Kidney glomerular epithelial cell (primary cell): ENCODE measurements around the gene DNAH1.

Source experiments
- DNase-seq: peaks from one replicate; lab custom pipeline; 2025; lab: John Stamatoyannopoulos, UW

The DNAH1 gene

GRCh38 chr3:52357151-52358080, 41.3 kb downstream of the DNAH1 start:
- no peak for DNase-seq

DNA sequence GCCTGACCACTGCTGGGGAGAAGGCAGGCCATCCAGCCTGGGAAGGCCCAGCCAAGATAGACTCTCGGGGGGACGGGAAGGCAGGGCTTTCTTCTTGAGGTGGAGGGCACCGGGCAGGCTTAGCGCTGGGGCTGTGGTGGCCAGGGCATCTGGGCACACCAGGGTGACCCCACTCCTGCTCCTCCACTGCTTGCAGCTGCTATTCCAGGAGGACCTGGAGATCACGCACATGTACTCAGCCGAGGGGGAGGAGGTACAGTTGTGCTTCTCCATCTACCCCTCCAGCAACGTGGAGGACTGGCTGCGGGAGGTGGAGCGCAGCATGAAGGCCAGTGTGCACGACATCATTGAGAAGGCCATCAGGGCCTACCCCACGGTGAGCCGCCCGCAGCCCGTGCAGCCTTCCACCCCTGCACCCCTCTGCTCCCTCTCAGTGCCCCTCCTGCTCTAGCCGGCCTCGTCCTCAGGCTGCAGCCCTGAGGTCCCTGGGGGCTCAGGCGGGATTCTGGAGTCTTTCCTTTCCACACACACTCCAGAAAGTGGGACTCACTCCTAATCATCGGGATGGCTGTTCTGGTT, 42.3 kb downstream of the DNAH1 start:
- DNase-seq = no peak

GRCh38 chr3:52359116-52359855, 43.2 kb downstream of the DNAH1 start:
- no peak for DNase-seq

DNA sequence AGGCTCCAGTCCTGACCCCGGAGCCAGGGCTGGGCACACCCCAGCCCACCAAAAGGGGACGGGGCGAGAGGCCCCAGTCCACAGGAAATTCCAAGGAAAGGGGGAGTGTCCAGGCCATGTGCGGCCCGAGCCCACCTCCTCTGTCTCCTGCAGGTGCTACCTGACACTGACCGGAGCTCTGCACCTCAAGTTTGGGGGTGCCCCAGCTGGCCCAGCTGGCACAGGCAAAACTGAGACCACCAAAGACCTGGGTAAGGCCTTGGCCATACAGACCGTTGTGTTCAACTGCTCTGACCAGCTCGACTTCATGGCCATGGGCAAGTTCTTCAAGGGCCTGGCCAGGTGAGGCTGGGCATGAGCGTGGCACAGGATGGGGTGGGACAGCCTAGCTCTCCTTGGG, 44.9 kb downstream of the DNAH1 start:
- no peak for DNase-seq

- DNase-seq = no peak
These were observed 45.3 kb downstream of the DNAH1 start for GRCh38 chr3:52361454-52361853.

DNA sequence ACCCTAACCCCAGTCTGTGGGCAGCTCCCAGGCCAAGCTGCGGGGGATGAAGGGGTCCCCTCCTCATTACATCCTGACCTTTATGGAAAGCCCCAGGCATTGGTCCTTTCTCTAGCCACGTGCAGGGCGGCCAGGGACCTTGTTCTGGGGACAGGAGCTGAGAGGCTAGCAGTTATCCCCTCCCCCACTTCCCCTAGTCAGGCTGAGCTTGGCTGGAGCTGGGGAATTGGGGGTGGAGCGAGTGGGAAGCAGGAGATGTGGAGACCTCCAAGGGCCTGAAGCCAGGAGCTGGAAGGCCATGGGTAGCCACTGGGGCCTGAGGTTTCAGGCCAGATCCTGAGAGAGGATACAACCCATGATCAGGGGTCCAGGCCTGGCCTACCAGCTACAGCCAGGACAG, 45.8 kb downstream of the DNAH1 start:
- no peak for DNase-seq

DNA sequence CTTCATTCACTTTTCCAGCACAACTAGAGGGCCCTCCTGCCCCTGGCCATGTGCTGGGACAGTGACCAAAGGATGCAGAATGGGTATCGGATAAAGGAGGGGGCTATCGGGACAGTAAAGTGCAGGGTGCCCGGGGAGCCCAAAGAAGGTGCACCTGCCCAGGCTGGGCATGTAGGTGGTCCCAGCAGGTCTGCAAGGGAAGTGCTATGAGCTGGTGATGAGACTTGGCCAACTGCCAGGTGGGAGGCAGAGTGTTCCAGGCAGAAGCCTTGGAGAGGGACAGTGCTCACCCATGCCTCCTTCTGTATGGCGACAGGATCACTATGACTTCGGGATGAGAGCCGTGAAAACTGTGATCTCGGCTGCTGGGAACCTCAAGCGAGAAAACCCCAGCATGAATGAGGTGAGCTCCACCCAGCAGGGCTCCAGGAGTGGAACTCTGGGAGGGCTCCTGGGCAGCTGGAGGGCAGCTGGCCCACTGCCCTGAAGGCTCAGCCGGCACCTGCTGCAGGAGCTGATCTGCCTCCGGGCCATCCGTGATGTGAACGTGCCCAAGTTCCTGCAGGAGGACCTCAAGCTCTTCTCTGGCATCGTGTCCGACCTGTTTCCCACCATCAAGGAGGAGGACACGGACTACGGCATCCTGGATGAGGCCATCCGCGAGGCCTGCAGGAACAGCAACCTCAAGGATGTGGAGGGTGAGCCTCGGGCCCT, 48.4 kb downstream of the DNAH1 start:
- no peak for DNase-seq

- DNase-seq = no peak
These were observed 50.4 kb downstream of the DNAH1 start for GRCh38 chr3:52366527-52366926.

DNA sequence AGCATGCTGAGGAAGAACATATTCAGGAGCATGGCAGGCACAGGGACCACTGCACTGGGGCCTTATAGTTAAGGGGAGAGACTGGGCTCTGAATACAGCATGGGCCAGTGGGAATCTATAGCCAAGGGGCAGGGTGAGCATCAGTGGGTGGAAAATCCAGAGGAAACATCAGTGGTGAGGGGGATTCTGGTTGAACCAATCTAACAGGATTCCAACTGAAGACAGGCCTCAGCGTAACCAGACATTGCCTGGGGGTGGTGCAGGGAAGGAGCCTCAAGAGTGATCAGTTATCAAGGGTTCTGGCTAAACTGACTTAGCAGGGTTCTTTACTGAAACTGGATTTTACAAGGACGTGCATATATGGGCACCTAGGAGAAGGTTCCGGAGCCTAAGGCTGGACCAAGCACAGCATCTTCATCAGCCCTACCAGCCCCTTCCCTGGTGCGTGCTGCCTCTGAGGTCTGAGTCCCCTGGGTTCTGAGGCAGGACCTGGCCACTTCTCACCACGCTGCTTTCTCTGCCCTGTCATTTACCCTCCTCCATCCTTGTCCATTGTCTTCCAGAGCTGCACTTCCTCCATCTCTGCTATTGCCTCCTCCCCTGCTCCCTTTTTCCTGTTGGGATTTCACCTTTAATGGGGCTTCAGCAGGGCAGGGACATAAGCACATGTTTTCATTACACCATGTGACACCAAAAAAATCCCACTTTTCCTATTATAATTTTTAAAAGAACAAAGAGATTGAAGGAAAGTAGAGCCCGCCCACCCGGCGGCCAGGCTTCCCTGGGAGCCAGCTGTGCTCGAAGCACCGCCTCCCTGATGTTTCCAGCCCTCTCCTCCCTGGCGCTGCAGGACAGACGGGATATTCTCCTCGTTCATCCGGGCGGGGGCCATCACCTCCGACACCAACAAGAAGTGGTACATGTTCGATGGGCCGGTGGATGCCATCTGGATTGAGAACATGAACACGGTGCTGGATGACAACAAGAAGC, 52.1 kb downstream of the DNAH1 start:
- no peak for DNase-seq

GRCh38 chr3:52370531-52370930, 54.4 kb downstream of the DNAH1 start:
- DNase-seq = no peak

DNA sequence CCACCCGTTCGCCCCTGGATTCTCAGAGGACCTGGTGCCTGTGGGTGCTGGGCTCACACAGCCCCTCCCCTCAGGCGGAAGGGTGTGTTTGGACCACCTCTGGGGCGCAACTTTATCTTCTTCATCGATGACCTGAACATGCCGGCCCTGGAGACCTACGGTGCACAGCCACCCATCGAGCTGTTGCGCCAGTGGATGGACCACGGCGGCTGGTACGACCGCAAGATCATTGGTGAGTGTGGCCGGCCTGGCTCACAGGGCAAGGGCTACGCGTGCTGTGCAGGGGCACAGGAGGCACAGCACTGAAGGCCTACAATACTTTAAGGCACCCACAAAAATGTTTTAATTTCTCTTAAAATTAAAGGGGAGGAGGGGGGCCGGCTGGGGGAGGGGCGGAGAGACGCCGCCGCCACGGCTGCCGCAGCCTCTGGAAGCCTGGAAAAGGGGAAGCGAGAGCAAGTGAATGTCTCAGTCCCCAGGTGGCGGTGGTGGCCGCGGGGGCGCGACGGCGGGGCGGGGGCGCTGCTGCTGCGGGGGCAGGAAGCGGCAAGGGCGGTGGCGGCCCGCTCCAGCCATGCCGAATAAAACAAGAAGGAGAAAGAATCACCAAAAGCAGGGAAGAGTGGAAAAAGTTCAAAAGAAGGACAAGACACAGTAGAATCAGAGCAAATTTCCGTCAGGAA, 56.8 kb downstream of the DNAH1 start:
- no peak for DNase-seq

DNA sequence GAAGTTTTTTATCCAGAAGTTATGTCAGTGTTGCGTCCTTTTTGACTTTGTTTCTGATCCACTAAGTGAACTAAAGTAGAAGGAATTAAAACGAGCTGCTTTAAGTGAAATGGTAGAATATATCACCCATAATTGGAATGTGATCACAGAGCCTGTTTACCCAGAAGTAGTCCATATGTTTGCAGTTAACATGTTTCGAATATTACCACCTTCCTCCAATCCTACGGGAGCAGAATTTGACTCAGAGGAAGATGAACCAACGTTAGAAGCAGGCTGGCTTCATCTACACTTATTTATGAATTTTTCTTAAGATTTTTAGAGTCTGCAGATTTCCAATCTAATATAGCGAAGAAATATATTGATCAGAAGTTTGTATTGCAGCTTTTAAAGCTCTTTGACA, 57.6 kb downstream of the DNAH1 start:
- DNase-seq = no peak

DNA sequence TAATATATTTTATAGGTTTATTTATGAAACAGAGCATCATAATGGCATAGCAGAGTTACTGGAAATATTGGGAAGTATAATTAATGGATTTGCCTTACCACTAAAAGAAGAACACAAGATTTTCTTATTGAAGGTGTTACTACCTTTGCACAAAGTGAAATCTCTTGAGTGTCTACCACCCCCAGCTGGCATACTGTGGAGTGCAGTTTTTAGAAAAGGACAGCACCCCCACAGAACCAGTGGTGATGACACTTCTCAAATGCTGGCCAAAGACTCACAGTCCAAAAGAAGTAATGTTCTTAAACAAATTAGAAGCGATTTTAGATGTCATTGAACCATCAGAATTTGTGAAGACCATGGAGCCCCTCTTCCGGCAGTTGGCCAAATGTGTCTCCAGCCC, 58.1 kb downstream of the DNAH1 start:
- no peak for DNase-seq

DNA sequence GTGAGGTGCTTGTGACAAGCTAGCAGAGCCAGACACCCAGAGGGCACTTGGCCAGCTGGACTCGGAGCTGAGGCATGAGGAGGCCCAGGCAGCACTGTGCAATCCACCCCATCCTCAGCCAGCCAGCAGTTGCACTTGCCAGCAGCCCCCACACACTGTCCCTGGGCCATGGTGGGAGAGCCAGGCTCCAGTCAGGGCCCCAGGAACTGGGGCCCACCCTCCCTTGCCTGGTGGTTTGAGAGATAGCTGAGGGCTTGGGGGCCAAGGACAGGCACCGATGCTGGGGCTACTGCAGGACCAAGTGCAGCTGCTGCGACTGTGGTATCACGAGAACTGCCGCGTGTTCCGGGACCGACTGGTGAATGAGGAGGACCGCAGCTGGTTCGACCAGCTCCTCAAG, 63.5 kb downstream of the DNAH1 start:
- no peak for DNase-seq

DNA sequence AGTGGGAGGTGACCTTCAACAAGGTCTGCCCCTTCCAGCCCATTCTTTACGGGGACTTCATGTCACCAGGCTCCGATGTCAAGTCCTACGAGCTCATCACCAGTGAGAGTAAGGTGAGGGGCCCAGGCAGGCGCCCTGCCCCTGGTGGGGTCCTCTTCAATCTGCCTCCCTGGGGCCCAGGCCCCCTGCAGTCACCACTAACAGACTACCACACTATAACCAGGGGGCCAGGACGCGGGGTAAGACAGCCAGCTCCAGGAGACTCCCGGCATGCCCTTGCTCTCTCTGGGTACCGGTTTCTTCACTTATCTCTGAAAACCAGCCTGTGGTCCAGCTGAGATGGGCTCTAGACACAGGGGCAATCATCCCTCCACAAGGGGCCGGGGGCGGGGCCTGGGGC, 63.9 kb downstream of the DNAH1 start:
- no peak for DNase-seq

DNA sequence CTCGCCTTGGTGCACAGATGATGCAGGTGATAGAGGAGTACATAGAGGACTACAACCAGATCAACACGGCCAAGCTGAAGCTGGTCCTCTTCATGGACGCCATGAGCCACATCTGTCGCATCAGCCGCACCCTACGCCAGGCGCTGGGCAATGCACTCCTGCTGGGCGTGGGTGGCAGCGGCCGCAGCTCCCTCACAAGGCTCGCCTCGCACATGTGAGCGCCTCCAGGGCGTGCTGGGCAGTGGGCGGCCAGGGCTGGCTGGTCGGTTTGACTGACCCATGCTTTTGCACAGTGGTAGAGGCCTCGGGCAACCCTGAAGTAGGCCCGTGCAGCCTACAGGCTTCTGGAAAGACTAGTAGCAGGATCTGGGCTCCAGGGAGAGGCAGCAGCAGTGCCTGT, 65.5 kb downstream of the DNAH1 start:
- DNase-seq = no peak

GRCh38 chr3:52383446-52383845, 67.3 kb downstream of the DNAH1 start:
- DNase-seq = no peak

DNA sequence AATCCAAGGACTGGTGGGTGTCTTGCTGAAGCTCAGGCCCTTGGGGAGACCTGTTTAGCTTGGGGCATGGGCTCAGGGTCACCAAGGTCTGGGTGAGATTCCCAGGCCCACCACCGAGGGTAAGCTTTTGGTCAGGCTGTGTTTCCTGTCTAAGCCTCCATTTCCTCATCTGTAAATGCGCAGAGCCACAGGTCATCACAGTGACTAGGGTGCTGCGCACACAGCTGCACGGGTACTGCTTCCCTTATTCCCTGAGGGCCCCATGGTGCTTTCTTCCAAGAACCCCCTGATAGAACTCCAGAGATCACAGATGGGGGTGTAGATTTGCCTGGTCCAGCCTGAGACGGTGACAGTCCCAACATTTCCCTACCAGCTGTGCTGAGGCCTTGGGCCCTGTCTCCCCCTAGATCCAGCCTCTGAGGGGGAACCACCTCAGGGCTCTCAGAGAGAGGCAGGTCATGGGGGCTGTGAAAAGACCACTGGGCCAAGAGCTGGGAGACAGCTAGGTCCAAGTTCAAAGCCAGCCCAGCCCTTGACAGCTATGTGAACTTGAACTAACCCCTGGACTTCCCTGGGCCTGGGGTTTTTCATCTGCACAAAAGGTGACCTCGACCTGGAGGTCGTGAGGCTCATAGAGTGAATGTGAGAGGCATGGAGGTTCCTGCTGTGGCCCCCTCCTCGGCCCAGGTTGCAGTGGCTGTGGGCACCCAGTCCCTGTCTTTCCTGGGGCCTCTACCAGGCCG, 68.1 kb downstream of the DNAH1 start:
- DNase-seq = no peak

DNA sequence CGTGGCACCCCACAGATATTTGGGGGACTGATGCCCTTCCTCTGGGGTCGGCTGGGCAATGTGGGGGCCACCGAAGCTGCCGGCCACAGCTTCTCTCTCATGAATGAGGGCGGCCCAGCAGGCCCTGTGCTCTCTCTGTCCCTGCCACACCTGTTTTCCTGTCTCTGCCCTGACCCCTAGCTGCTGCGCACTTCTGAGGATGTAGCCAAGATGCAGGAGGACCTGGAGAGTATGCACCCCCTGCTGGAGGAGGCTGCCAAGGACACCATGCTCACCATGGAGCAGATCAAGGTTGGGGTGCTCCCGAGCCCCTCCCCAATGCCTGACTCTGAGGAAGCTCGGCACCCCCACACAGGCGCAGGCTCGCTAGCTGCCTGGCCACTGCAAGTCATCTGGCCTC, 69.0 kb downstream of the DNAH1 start:
- peak; percentile 14 for DNase-seq

DNA sequence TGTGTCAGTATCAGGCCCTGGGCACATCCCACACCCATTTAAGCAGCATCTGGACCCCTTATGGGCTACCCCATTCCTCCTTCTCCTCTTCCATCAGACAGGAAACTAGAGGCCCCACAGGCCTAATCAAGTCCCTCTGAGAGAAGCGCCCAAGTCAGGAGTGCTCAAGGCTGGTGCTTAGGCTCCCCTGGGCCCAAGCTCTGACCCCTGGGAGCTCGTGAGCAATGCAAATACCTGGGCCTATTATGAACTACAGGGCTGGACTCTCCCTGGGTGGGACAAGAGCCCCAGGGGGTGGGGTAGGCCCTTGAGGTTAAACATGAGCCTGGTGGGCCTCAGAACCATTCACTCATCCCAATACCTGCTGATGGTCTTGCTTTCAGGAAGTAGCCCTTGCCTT, 71.4 kb downstream of the DNAH1 start:
- no peak for DNase-seq
